Gastrocnemius medialis (tissue), 4 donors: Measurements from ENCODE around the gene TRAF2.

Source experiments
- CTCF ChIP-seq, 5 experiments: fragments of 450-650 bp in 3 of 5; fragments of 200-600 bp in 2 of 5; sonication (generic) in 2 of 5; IDR thresholded peaks in 4 of 5; conservative IDR thresholded peaks in 1 of 5; 1 replicate in 4 of 5; 2 replicates in 1 of 5; pipeline ENCODE4 v1.5.1; 2016 to 2019; ENCODE audit warnings: antibody characterized with exemption in 5 of 5, mild to moderate bottlenecking in 3 of 5, moderate library complexity in 3 of 5
- POLR2A ChIP-seq, 2 donors: fragments of 450-650 bp; IDR thresholded peaks; one replicate each; pipeline ENCODE4 v1.6.1; 2017; ENCODE audit warnings: antibody characterized with exemption in 2 of 2, mild to moderate bottlenecking in 2 of 2, moderate library complexity in 2 of 2

GRCh38 chr9:136921307-136921706, 35.0 kb downstream of the TRAF2 start:
- TF ChIP-seq POLR2A (IDR thresholded peaks at IDR 0.05) (no peak), CTCF (IDR thresholded peaks at IDR 0.05 in 4 of 5, conservative IDR thresholded peaks at IDR 0.05 in 1 of 5) (no peak)
